ENCODE measurements around the gene HRC.

- no peak for TF ChIP-seq CTCF (IDR thresholded peaks at IDR 0.05)
- TF ChIP-seq POLR2A (IDR thresholded peaks at IDR 0.05) = no peak
Observed at GRCh38 chr19:49128545-49129237, 26.5 kb downstream of the HRC start.

All from right lobe of liver (tissue), 4 donors.